Endothelial cell of umbilical vein (primary cell): ENCODE measurements around the gene HMCN1. TPM values are rescaled to one million over a fixed set of nuclear protein-coding genes. Genes with fewer than 3 reads are reported as not detected.

ENCODE experiments used
- BruUV-seq: library from RNA; stranded (reverse); fragments of 400-500 nt; replicated peaks from 2 replicates; lab custom pipeline; 2021; lab: Mats Ljungman, UMichigan
- CTCF ChIA-PET: fragments of 300-600, 350-600 bp; sonication (Branson Sonifier 250); formaldehyde crosslinking; loops from one replicate; lab custom pipeline; 2021; ENCODE audit warnings: antibody characterized with exemption, inconsistent platforms; lab: Charles Lee
- POLR2A ChIA-PET: fragments of 300-600, 350-600 bp; sonication (Branson Sonifier 250); formaldehyde crosslinking; loops from one replicate; lab custom pipeline; 2021; ENCODE audit warnings: antibody characterized with exemption, inconsistent platforms; lab: Charles Lee
- DNase-seq: peaks from one replicate; pipeline ENCODE4 v3.0.0-alpha.2; 2011; ENCODE audit warnings: low read depth, low spot score
- FAIRE-seq: peaks from 2 replicates; lab custom pipeline; 2011; peaks lifted over from hg19 to GRCh38; lab: Jason Lieb, UNC
- H2AFZ ChIP-seq: 2 replicates; pipeline ENCODE4 v1.6.0; 2012; ENCODE audit warnings: low read depth, low read length, control low read depth, inconsistent platforms
- H3K27ac ChIP-seq: 2 replicates; pipeline ENCODE4 v1.5.1; 2011; ENCODE audit warnings: low read depth, mild to moderate bottlenecking, control low read depth, low read length, moderate library complexity; ENCODE audit not compliant: insufficient read depth
- H3K27me3 ChIP-seq, 2 experiments: 2 replicates each; pipeline versions ENCODE4 v1.6.0 to v1.6.1; 2011; ENCODE audit warnings: low read length in 2 of 2, mixed read lengths in 1 of 2; ENCODE audit not compliant: control insufficient read depth in 2 of 2, insufficient read depth in 2 of 2
- H3K36me3 ChIP-seq, 2 experiments: 2 replicates in 1 of 2; 3 replicates in 1 of 2; pipeline ENCODE4 v1.5.1; 2011; ENCODE audit warnings: low read length in 2 of 2, mild to moderate bottlenecking in 1 of 2, moderate library complexity in 1 of 2; ENCODE audit not compliant: control insufficient read depth in 2 of 2, insufficient read depth in 2 of 2; ENCODE audit errors: extremely low read depth in 1 of 2
- H3K4me1 ChIP-seq: 3 replicates; pipeline ENCODE4 v1.5.1; 2011; ENCODE audit warnings: mild to moderate bottlenecking, low read length; ENCODE audit not compliant: control insufficient read depth, insufficient read depth; ENCODE audit errors: extremely low read depth
- H3K4me2 ChIP-seq: 2 replicates; pipeline ENCODE4 v1.6.1; 2011; ENCODE audit warnings: low read length, control low read depth, mixed read lengths; ENCODE audit not compliant: insufficient read depth
- H3K4me3 ChIP-seq, 3 experiments: fragments of 200-600 bp in 1 of 3; sonication (generic), shearing (Covaris generic) in 1 of 3; replicated peaks in 1 of 3; 2 replicates each; pipeline ENCODE4 v1.5.1; 2011 to 2016; ENCODE audit warnings: control low read depth in 3 of 3, low read length in 3 of 3, mild to moderate bottlenecking in 2 of 3, inconsistent platforms in 1 of 3, low read depth in 1 of 3, moderate library complexity in 1 of 3; ENCODE audit not compliant: insufficient read depth in 1 of 3
- H3K79me2 ChIP-seq: 2 replicates; pipeline ENCODE4 v1.6.0; 2012; ENCODE audit warnings: low read length, inconsistent platforms; ENCODE audit not compliant: control insufficient read depth, insufficient read depth
- H3K9ac ChIP-seq: replicated peaks from 2 replicates; pipeline ENCODE3; 2011; ENCODE audit warnings: low read length, control low read depth; ENCODE audit not compliant: insufficient read depth; ENCODE audit errors: extremely low read depth
- H3K9me1 ChIP-seq: replicated peaks from 3 replicates; pipeline ENCODE4 v1.6.0; 2011; ENCODE audit warnings: mild to moderate bottlenecking, low read length; ENCODE audit not compliant: control insufficient read depth, insufficient read depth; ENCODE audit errors: extremely low read depth
- H3K9me3 ChIP-seq: replicated peaks from 2 replicates; pipeline ENCODE4 v1.5.1; 2012; ENCODE audit warnings: low read length, inconsistent platforms; ENCODE audit not compliant: control insufficient read depth, insufficient read depth
- H4K20me1 ChIP-seq: replicated peaks from 2 replicates; pipeline ENCODE3; 2011; ENCODE audit warnings: mild to moderate bottlenecking, low read length; ENCODE audit not compliant: control insufficient read depth, insufficient read depth; ENCODE audit errors: extremely low read depth
- CTCF ChIP-seq, 2 donors: IDR thresholded peaks; 1 replicate in 1 of 2; 2 replicates in 1 of 2; pipeline ENCODE4 v1.5.1; 2011; ENCODE audit warnings: low read length in 2 of 2, mild to moderate bottlenecking in 2 of 2, moderate library complexity in 2 of 2, control low read depth in 1 of 2, inconsistent platforms in 1 of 2, low read depth in 1 of 2; ENCODE audit not compliant: insufficient read depth in 1 of 2; ENCODE audit errors: extremely low read depth in 1 of 2
- EZH2 ChIP-seq: IDR thresholded peaks from 2 replicates; pipeline ENCODE4 v1.6.1; 2012; ENCODE audit warnings: borderline replicate concordance, low read depth, mild to moderate bottlenecking, moderate library complexity, low read length, inconsistent platforms; ENCODE audit not compliant: severe bottlenecking
- FOS ChIP-seq: IDR thresholded peaks from 2 replicates; pipeline ENCODE4 v1.6.1; 2011; ENCODE audit warnings: mild to moderate bottlenecking, low read length, moderate library complexity, borderline replicate concordance; ENCODE audit not compliant: insufficient read depth
- GATA2 ChIP-seq: IDR thresholded peaks from 2 replicates; pipeline ENCODE4 v1.7.0; 2011; ENCODE audit warnings: low read depth, mild to moderate bottlenecking, moderate library complexity, mixed read lengths, low read length; ENCODE audit not compliant: insufficient read length, insufficient read depth
- JUN ChIP-seq: IDR thresholded peaks from 2 replicates; pipeline ENCODE4 v1.6.1; 2011; ENCODE audit warnings: borderline replicate concordance, low read depth; ENCODE audit not compliant: insufficient read length, insufficient read depth
- MAX ChIP-seq: IDR thresholded peaks from 2 replicates; pipeline ENCODE4 v1.6.1; 2011; ENCODE audit not compliant: insufficient read depth, insufficient read length
- MYC ChIP-seq: IDR thresholded peaks from one replicate; pipeline ENCODE4 v1.6.1; 2011; ENCODE audit warnings: mild to moderate bottlenecking, low read depth, low read length
- POLR2A ChIP-seq: IDR thresholded peaks from 2 replicates; pipeline ENCODE4 v1.6.1; 2012; ENCODE audit warnings: low read depth, mild to moderate bottlenecking, control low read depth, low read length
- POLR2AphosphoS5 ChIP-seq: IDR thresholded peaks from 2 replicates; pipeline ENCODE4 v1.6.1; 2012; ENCODE audit warnings: low read depth, mild to moderate bottlenecking, control low read depth, low read length, moderate library complexity; ENCODE audit not compliant: insufficient read depth
- dilution Hi-C: fragments of 300-500 bp; cut with MboI; formaldehyde crosslinking; loops from one replicate; pipeline ENCODE4 v1.15.0; 2019; ENCODE audit warnings: low sequenced_read_pairs; ENCODE audit not compliant: extremely low pct_ligation_motif_present
- intact Hi-C: fragments of 100-400 bp; cut with micrococcal nuclease; formaldehyde crosslinking; loops from one replicate; pipeline ENCODE4 v1.10.0; 2022
- polyA plus RNA-seq, 4 experiments: library from polyadenylated mRNA; depleted of rRNA in 3 of 4; stranded (reverse) in 3 of 4; unstranded in 1 of 4; fragments of >200 nt; gene quantifications; 2 replicates each; pipeline versions ENCODE4 v1.2.1 to v1.2.3, GENCODE V29; 2011 to 2012; ENCODE audit warnings: missing spikeins in 1 of 4
- total RNA-seq: library from RNA; stranded (reverse); gene quantifications from 2 replicates; pipeline ENCODE4 v1.2.3, GENCODE V29; 2021

HMCN1 gene
- total and polyA plus RNA-seq, 2 donors (not counting 3 experiments of a cell fraction or from before 2014, with no cell fraction given) = 10.3 to 16.0 TPM

- no peak overlapping the region for H2AFZ ChIP-seq
- dilution Hi-C loops (no loop called here), intact Hi-C loops (no loop called here)
- POLR2A ChIA-PET = no interaction called here
- H3K9me3 ChIP-seq = no peaks in the 10 kb centered on the region
- FAIRE-seq (no peak), DNase-seq (no peak)
- BruUV-seq = no TSS peak
- no peak overlapping the region for H3K9ac ChIP-seq
- H3K4me3 ChIP-seq = no peak overlapping the region
- H3K27me3 ChIP-seq = no peaks in the 10 kb centered on the region
- CTCF ChIA-PET = no interaction called here
- H3K4me1 ChIP-seq = peaks cover 3% of the 10 kb centered on the region
- no peaks in the 10 kb centered on the region for H3K79me2 ChIP-seq
- no peaks in the 10 kb centered on the region for H4K20me1 ChIP-seq
- TF ChIP-seq POLR2A = no peak
- TF ChIP-seq CTCF (IDR thresholded peaks at IDR 0.05; ENCODE audit: extremely low read depth in 1 of 2, insufficient read depth in 1 of 2, low read depth in 1 of 2, low read length in 2 of 2) = no peak
- TF ChIP-seq MYC = no peak
- TF ChIP-seq MAX = no peak
- no peak for TF ChIP-seq GATA2
- TF ChIP-seq JUN = no peak
- no peak for TF ChIP-seq FOS
- no peak for TF ChIP-seq POLR2AphosphoS5
- no peak for TF ChIP-seq EZH2
- no peak overlapping the region for H3K27ac ChIP-seq
- no peaks in the 10 kb centered on the region for H3K36me3 ChIP-seq
- H3K9me1 ChIP-seq = no peaks in the 10 kb centered on the region
- no peak overlapping the region for H3K4me2 ChIP-seq
Measured at GRCh38 chr1:185795181-185795580, 61.0 kb downstream of the HMCN1 start.
